Osteoblast (primary cell): ENCODE results near the gene CFAP74. TPM values are rescaled to one million over a fixed set of nuclear protein-coding genes. Genes with fewer than 3 reads are reported as not detected.

Experiments used
- DNase-seq: peaks from one replicate; pipeline ENCODE4 v3.0.0; 2011; ENCODE audit warnings: low spot score, mixed read lengths; ENCODE audit not compliant: insufficient read length; ENCODE audit errors: missing footprints
- H2AFZ ChIP-seq: 2 replicates; pipeline ENCODE4 v1.6.0; 2011; ENCODE audit warnings: mild to moderate bottlenecking, low read length
- H3K27ac ChIP-seq: 2 replicates; pipeline ENCODE4 v1.5.1; 2011; ENCODE audit warnings: mild to moderate bottlenecking, low read depth, low read length, moderate library complexity
- H3K27me3 ChIP-seq: 2 replicates; pipeline ENCODE4 v1.6.0; 2012; ENCODE audit warnings: mild to moderate bottlenecking, control low read depth, inconsistent platforms, low read length, moderate library complexity; ENCODE audit not compliant: insufficient read depth
- H3K36me3 ChIP-seq: 2 replicates; pipeline ENCODE4 v1.5.1; 2011; ENCODE audit warnings: mild to moderate bottlenecking, low read length, control low read depth, moderate library complexity; ENCODE audit not compliant: insufficient read depth
- H3K4me1 ChIP-seq: 2 replicates; pipeline ENCODE4 v1.5.1; 2011; ENCODE audit warnings: mild to moderate bottlenecking, low read length, control low read depth, moderate library complexity; ENCODE audit not compliant: insufficient read depth
- H3K4me2 ChIP-seq: 2 replicates; pipeline ENCODE4 v1.6.0; 2011; ENCODE audit warnings: mild to moderate bottlenecking, low read length; ENCODE audit not compliant: insufficient read depth
- H3K4me3 ChIP-seq: fragments of 200-600 bp; sonication (generic); 3 replicates; pipeline ENCODE4 v1.5.1; 2012; ENCODE audit warnings: mild to moderate bottlenecking, low read length, inconsistent platforms; ENCODE audit not compliant: insufficient read depth
- H3K79me2 ChIP-seq: 2 replicates; pipeline ENCODE4 v1.6.0; 2012; ENCODE audit warnings: mild to moderate bottlenecking, low read length, control low read depth, inconsistent platforms; ENCODE audit not compliant: insufficient read depth
- H3K9me3 ChIP-seq: 2 replicates; pipeline ENCODE4 v1.5.1; 2011; ENCODE audit warnings: low read depth, low read length, control low read depth
- H4K20me1 ChIP-seq: 2 replicates; pipeline ENCODE4 v1.6.0; 2012; ENCODE audit warnings: mild to moderate bottlenecking, low read length, control low read depth; ENCODE audit not compliant: insufficient read depth
- total RNA-seq: library from RNA; depleted of rRNA; stranded (reverse); fragments of >200 nt; gene quantifications from 2 replicates; pipeline ENCODE4 v1.2.3, GENCODE V29; 2012
- TF ChIP-seq, protein P1 (sequence below): IDR thresholded peaks from 2 replicates; pipeline ENCODE4 v1.5.1; 2011; ENCODE audit warnings: mild to moderate bottlenecking, low read depth, low read length, moderate library complexity; ENCODE audit errors: extremely low read depth

The CFAP74 gene
- total RNA-seq, 1 donor, result not detected

DNA sequence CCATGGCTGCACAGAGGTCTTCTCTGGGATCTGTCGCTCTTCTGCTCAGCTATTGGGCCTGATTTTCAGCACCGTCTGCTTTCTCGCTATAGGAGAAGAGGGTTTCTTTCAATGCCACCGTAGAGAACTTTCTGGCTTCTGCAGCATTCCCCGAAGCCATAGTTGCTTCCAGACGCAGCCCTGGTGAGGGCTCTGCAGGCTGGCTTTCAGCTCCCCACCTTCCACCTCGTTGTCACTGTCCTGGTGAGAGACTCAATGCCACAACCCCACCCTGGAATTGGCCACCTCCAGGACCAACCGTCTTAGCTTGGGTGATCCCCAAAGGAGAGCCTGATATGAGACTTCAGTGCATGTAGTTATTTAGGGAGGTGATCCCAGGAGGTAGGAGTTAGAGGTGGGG lies 34.6 kb upstream of the CFAP74 start:
- DNase-seq, result no peak
- Histone ChIP-seq H4K20me1 (no peaks in the 10 kb centered on the region), H3K4me2 (no peak overlapping the region), H3K79me2 (no peaks in the 10 kb centered on the region), H3K27ac (no peak overlapping the region), H2AFZ (no peak overlapping the region), H3K4me3 (no peak overlapping the region), H3K36me3 (no peaks in the 10 kb centered on the region), H3K27me3 (peaks cover 4% of the 10 kb centered on the region), H3K4me1 (no peaks in the 10 kb centered on the region), H3K9me3 (no peaks in the 10 kb centered on the region)
- TF ChIP-seq, protein P1, sequence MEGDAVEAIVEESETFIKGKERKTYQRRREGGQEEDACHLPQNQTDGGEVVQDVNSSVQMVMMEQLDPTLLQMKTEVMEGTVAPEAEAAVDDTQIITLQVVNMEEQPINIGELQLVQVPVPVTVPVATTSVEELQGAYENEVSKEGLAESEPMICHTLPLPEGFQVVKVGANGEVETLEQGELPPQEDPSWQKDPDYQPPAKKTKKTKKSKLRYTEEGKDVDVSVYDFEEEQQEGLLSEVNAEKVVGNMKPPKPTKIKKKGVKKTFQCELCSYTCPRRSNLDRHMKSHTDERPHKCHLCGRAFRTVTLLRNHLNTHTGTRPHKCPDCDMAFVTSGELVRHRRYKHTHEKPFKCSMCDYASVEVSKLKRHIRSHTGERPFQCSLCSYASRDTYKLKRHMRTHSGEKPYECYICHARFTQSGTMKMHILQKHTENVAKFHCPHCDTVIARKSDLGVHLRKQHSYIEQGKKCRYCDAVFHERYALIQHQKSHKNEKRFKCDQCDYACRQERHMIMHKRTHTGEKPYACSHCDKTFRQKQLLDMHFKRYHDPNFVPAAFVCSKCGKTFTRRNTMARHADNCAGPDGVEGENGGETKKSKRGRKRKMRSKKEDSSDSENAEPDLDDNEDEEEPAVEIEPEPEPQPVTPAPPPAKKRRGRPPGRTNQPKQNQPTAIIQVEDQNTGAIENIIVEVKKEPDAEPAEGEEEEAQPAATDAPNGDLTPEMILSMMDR, result no peak

DNA sequence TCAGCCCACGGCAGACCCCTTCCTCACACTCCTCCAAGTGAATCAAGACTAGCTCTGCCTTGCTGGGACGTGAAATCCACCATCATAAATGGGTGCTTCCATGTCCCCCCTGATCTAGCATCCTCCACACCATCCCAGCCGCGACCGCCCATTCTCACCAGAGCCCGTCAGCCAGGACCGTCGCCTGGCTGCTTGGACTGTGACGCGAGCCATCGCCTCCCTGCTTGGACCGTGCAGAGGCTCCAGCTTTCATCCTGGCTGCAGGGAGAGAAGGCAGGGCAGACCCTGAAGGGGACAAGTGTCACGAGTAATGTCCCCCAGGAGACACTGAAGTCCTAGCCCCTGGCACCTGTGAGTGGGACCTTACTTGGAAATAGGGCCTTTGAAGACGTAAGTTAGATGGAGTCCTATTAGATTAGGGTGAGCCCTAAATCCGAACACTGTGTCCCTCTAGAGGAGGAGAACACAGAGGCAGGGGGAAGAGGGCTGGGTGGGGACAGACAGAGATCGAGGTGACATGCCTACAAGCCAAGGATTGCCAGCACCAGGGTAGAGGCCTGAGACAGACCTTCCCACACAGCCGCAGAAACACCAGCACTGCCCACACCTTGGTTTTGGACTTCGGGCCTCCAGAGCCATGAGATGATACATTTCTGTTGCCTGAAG lies 33.9 kb upstream of the CFAP74 start:
- DNase-seq, result no peak
- TF ChIP-seq, protein P1, result no peak
- Histone ChIP-seq H3K27ac (no peak overlapping the region), H3K36me3 (no peaks in the 10 kb centered on the region), H3K4me3 (no peak overlapping the region), H3K4me2 (no peak overlapping the region), H4K20me1 (no peaks in the 10 kb centered on the region), H2AFZ (no peak overlapping the region), H3K27me3 (peaks cover 4% of the 10 kb centered on the region), H3K9me3 (no peaks in the 10 kb centered on the region), H3K4me1 (no peaks in the 10 kb centered on the region), H3K79me2 (no peaks in the 10 kb centered on the region)

DNA sequence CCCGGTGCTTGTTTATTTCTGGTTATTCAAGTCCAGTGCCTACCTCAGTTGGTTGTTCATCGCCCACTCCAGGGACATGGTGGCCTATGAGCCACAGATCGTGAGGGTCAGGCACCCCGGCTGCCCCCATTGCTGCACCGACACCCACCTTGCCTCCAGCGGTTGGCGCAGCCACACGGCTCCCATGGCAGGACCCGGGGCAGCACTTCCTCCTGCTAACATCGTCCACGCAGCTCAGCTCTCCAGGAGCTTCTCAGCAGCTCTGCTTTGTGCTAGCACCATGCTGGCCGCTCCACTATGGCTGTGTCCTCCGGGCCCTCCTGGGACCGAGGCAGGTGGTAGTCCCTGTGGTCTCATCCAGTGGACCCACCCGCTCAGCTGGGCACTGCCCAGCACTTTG lies 32.7 kb upstream of the CFAP74 start:
- DNase-seq, result no peak
- Histone ChIP-seq H3K4me1 (no peaks in the 10 kb centered on the region), H3K27me3 (peaks cover 4% of the 10 kb centered on the region), H3K9me3 (no peaks in the 10 kb centered on the region), H3K27ac (no peak overlapping the region), H3K4me2 (no peak overlapping the region), H3K4me3 (no peak overlapping the region), H3K36me3 (no peaks in the 10 kb centered on the region), H2AFZ (no peak overlapping the region), H4K20me1 (no peaks in the 10 kb centered on the region), H3K79me2 (no peaks in the 10 kb centered on the region)
- TF ChIP-seq, protein P1, result no peak

GRCh38 chr1:2033165-2033564 lies 29.6 kb upstream of the CFAP74 start:
- H3K4me1 ChIP-seq, result no peaks in the 10 kb centered on the region
- H3K4me2 ChIP-seq, result no peak overlapping the region
- H3K4me3 ChIP-seq, result no peak overlapping the region
- no peaks in the 10 kb centered on the region for H3K9me3 ChIP-seq
- no peaks in the 10 kb centered on the region for H3K36me3 ChIP-seq
- H3K79me2 ChIP-seq, result no peaks in the 10 kb centered on the region
- TF ChIP-seq, protein P1, result no peak
- H2AFZ ChIP-seq, result no peak overlapping the region
- no peak overlapping the region for H3K27ac ChIP-seq
- no peaks in the 10 kb centered on the region for H4K20me1 ChIP-seq
- no peaks in the 10 kb centered on the region for H3K27me3 ChIP-seq
- DNase-seq, result no peak
